ENCODE measurements around the gene DIAPH3.

- TF ChIP-seq POLR2A (IDR thresholded peaks at IDR 0.05), result no peak
- no peak for TF ChIP-seq CTCF (IDR thresholded peaks at IDR 0.05)
- TF ChIP-seq POLR2AphosphoS5 (IDR thresholded peaks at IDR 0.05), result no peak
- TF ChIP-seq EP300 (IDR thresholded peaks at IDR 0.05), result no peak
Observed at GRCh38 chr13:59702269-59702668, 461.5 kb downstream of the DIAPH3 start.

All from sigmoid colon (tissue), 4 donors.